HG02571 (cell line): ENCODE measurements around the gene MLC1.

Experiments
- ATAC-seq: cut with Tn5 transposase; IDR thresholded peaks from one replicate; pipeline ENCODE4 v1.9.1; 2021; ENCODE audit warnings: mild to moderate bottlenecking, moderate library complexity; ENCODE audit not compliant: unreplicated experiment

The MLC1 gene

GRCh38 chr22:50078761-50079160 is 6.5 kb downstream of the MLC1 start:
- no peak for ATAC-seq

GRCh38 chr22:50078246-50078645 is 7.0 kb downstream of the MLC1 start:
- no peak for ATAC-seq

- no peak for ATAC-seq
Measured at GRCh38 chr22:50076646-50077535, 8.3 kb downstream of the MLC1 start.

GRCh38 chr22:50074551-50075530 is 10.4 kb downstream of the MLC1 start:
- ATAC-seq = no peak

GRCh38 chr22:50074056-50074455 is 11.2 kb downstream of the MLC1 start:
- no peak for ATAC-seq

- no peak for ATAC-seq
Measured at GRCh38 chr22:50072714-50073538, 12.3 kb downstream of the MLC1 start.

- no peak for ATAC-seq
Measured at GRCh38 chr22:50072167-50072555, 13.1 kb downstream of the MLC1 start.

- no peak for ATAC-seq
Measured at GRCh38 chr22:50071432-50072166, 13.6 kb downstream of the MLC1 start.

- no peak for ATAC-seq
Measured at GRCh38 chr22:50070366-50070765, 14.9 kb downstream of the MLC1 start.

GRCh38 chr22:50068096-50068495 is 17.1 kb downstream of the MLC1 start:
- ATAC-seq = no peak

GRCh38 chr22:50067244-50067643 is 18.0 kb downstream of the MLC1 start:
- no peak for ATAC-seq

- ATAC-seq = no peak
Measured at GRCh38 chr22:50064453-50064852, 20.8 kb downstream of the MLC1 start.

- ATAC-seq = no peak
Measured at GRCh38 chr22:50063589-50064393, 21.4 kb downstream of the MLC1 start.

- ATAC-seq = no peak
Measured at GRCh38 chr22:50062509-50063135, 22.6 kb downstream of the MLC1 start.

GRCh38 chr22:50061824-50062355 is 23.3 kb downstream of the MLC1 start:
- ATAC-seq = no peak

GRCh38 chr22:50061141-50061823 is 23.9 kb downstream of the MLC1 start:
- ATAC-seq = no peak

- no peak for ATAC-seq
Measured at GRCh38 chr22:50060441-50061140, 24.6 kb downstream of the MLC1 start.
